ENCODE results near the gene ABCB7. TPM values are rescaled to one million over a fixed set of nuclear protein-coding genes. Genes with fewer than 3 reads are reported as not detected.
A peak's percentile ranks its signal among the peaks of the same experiment; 100 is the strongest.
"Not testable (repeated sequence)": the region's sequence is repeated elsewhere in the genome, so short reads cannot be mapped to it uniquely, and the experiment has no call there.

Gene ABCB7
- 24.3 and 27.6 TPM in 2 replicates for total RNA-seq (2014; rRNA removed; shearing (Covaris generic))

DNA sequence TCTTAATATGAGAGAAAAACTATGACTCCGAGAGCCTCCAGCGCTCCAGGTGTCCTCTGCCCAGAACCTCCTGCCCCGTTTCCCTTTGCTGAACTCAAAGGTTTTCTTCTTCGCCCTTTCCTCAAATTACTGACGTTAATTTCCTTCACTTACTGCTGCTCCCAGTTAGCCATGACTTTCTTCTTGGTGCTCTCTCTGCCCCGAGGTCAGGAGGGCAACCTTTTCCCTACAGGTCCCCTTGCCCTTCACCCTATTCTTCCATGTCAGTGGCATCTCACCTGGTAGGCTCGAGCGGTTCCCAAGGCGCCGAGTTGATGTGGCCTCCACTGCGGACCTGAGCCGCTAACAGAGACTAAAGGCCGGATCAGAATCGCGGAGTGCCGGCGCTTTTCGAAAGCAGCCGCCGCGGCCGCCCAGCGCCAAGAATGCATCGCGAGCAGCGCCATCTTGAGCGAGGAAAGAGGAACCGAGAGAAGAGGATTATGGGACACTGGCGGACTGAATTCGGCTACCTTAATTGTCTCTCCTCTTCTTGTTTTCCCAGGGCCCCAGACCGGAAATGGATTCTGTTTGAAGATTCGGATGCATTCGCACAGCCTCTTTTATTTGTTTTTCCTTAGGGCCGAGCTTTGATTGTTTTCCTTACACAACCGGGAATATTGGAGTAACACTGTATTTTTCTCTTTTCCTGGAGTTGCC lies at the start of gene ABCB7:
Gene ABCB7, minus strand, starts transcription at position 457 of the 699 bp plus-strand sequence. Its CDS starts 11 bp downstream, at position 446.
- Histone ChIP-seq H3K4me3 (peak within 1 kb of the TSS; percentile 57), H3K9me3 (replicated peaks) (no peaks in the 10 kb centered on the region), H3K36me3 (no peaks in the 10 kb centered on the region), H3K27ac (peak within 1 kb of the TSS; percentile 75), H3K27me3 (replicated peaks) (no peaks in the 10 kb centered on the region), H3K4me1 (replicated peaks) (peaks cover 5% of the 10 kb centered on the region; the same call in 1 of the 2 replicates)
- DNase-seq (ENCODE audit: low read depth in 1 of 2, low spot score in 2 of 2): peak; percentile 55 to 60

GRCh38 chrX:75188415-75189206 lies 32.5 kb upstream of the ABCB7 start:
- DNase-seq (ENCODE audit: low read depth in 1 of 2, low spot score in 2 of 2); H3K4me1 ChIP-seq (replicated peaks); H3K27me3 ChIP-seq (replicated peaks); H3K4me3 ChIP-seq; H3K27ac ChIP-seq; H3K9me3 ChIP-seq (replicated peaks); H3K36me3 ChIP-seq: not testable (repeated sequence)

DNA sequence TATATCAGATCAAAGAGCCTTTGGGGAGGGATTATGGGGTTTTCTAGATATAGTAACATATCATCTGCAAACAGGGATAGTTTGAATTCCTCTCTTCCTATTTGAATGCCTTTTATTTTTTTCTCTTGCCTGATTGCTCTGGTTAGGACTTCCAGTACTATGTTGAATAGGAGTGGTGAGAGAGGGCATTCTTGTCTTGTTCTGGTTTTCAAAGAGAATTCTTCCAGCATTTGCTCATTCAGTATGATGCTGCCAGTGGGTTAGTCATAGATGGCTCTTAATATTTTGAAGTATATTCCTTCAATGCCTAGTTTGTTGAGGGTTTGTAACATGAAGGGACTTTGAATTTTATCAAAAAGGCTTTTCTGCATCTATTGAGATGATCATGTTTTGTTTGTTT lies 25.6 kb upstream of the ABCB7 start:
- Histone ChIP-seq H3K27me3 (replicated peaks) (no peaks in the 10 kb centered on the region), H3K9me3 (replicated peaks) (no peaks in the 10 kb centered on the region), H3K4me1 (replicated peaks) (no peaks in the 10 kb centered on the region), H3K27ac (no peak overlapping the region), H3K4me3 (no peak overlapping the region), H3K36me3 (no peaks in the 10 kb centered on the region)
- DNase-seq (ENCODE audit: low read depth in 1 of 2, low spot score in 2 of 2): peak in 1 of 2 experiments; percentile 4

- H3K27ac ChIP-seq; H3K27me3 ChIP-seq (replicated peaks); H3K36me3 ChIP-seq; DNase-seq (ENCODE audit: low read depth in 1 of 2, low spot score in 2 of 2); H3K4me1 ChIP-seq (replicated peaks); H3K4me3 ChIP-seq; H3K9me3 ChIP-seq (replicated peaks): not testable (repeated sequence)
Observed at GRCh38 chrX:75179536-75180293, 23.6 kb upstream of the ABCB7 start.

GRCh38 chrX:75172257-75172890 lies 16.3 kb upstream of the ABCB7 start:
- not testable (repeated sequence) for H3K27me3 ChIP-seq (replicated peaks); H3K36me3 ChIP-seq; DNase-seq (ENCODE audit: low read depth in 1 of 2, low spot score in 2 of 2); H3K4me1 ChIP-seq (replicated peaks); H3K9me3 ChIP-seq (replicated peaks); H3K4me3 ChIP-seq; H3K27ac ChIP-seq

DNA sequence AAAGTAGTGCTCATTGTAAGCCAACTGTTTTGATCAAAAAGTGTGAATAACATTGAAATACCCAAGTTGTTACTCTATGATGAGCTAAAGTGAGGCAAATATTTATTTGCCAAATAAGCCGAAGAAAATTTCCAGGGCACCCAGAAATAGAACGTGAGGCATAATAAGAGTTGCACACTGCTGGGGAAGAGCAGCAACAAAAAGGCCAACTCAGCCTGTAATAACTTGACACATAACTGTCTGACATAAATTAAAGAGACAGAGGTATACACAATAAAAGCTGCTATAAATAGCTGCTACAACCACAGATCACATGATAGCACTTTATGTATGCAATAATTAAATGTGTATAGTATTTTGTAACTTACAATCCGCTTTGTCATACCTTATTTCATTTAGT lies 2.0 kb upstream of the ABCB7 start:
- H3K27me3 ChIP-seq (replicated peaks): no peaks in the 10 kb centered on the region

GRCh38 chrX:75156531-75156945 lies 455 bp upstream of the ABCB7 start:
- Histone ChIP-seq H3K27ac (peak overlapping the region; percentile 75), H3K4me1 (replicated peaks) (peaks cover 5% of the 10 kb centered on the region; the same call in 1 of the 2 replicates), H3K36me3 (no peaks in the 10 kb centered on the region), H3K4me3 (peak overlapping the region; percentile 57), H3K27me3 (replicated peaks) (no peaks in the 10 kb centered on the region), H3K9me3 (replicated peaks) (no peaks in the 10 kb centered on the region)
- peak in 1 of 2 experiments; percentile 37 for DNase-seq (ENCODE audit: low read depth in 1 of 2, low spot score in 2 of 2)

More for the DNA sequence above, 2.0 kb upstream of the ABCB7 start:
- no peaks in the 10 kb centered on the region for H3K9me3 ChIP-seq (replicated peaks)
- H3K4me1 ChIP-seq (replicated peaks): peaks cover 5% of the 10 kb centered on the region; the same call in 1 of the 2 replicates
- no peak for DNase-seq (ENCODE audit: low read depth in 1 of 2, low spot score in 2 of 2)
- no peak overlapping the region for H3K4me3 ChIP-seq
- no peaks in the 10 kb centered on the region for H3K36me3 ChIP-seq
- no peak overlapping the region for H3K27ac ChIP-seq

DNA sequence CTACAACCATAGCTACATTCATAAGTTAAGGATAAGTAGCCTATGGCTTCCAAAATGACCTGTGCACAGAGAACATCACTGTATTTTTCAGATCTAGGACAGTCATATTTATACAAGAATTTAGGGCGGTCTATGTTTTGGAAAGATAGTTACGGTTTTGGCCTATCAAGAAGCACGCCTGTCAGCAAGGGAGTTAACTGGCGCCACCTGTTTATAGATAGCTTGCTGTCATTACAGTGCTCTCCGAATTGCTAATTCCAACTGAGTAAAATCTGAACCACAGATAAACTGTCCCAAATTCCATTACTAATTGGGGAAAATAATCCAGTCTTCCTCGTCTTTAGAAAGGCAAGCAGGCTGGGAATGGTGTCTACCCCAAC lies 646 bp downstream of the ABCB7 start:
- no peak for DNase-seq (ENCODE audit: low read depth in 1 of 2, low spot score in 2 of 2)

GRCh38 chrX:75154871-75155270 lies 1.2 kb downstream of the ABCB7 start:
- peaks cover 5% of the 10 kb centered on the region; the same call in 1 of the 2 replicates for H3K4me1 ChIP-seq (replicated peaks)
- no peak for DNase-seq (ENCODE audit: low read depth in 1 of 2, low spot score in 2 of 2)
- no peaks in the 10 kb centered on the region for H3K9me3 ChIP-seq (replicated peaks)
- H3K36me3 ChIP-seq: no peaks in the 10 kb centered on the region
- H3K27ac ChIP-seq: no peak overlapping the region
- no peaks in the 10 kb centered on the region for H3K27me3 ChIP-seq (replicated peaks)
- H3K4me3 ChIP-seq: no peak overlapping the region

More for the DNA sequence above, 646 bp downstream of the ABCB7 start:
- Histone ChIP-seq H3K4me1 (replicated peaks) (peaks cover 5% of the 10 kb centered on the region; the same call in 1 of the 2 replicates), H3K36me3 (no peaks in the 10 kb centered on the region), H3K27ac (peak overlapping the region; percentile 75), H3K4me3 (peak overlapping the region; percentile 57), H3K27me3 (replicated peaks) (no peaks in the 10 kb centered on the region), H3K9me3 (replicated peaks) (no peaks in the 10 kb centered on the region)

DNA sequence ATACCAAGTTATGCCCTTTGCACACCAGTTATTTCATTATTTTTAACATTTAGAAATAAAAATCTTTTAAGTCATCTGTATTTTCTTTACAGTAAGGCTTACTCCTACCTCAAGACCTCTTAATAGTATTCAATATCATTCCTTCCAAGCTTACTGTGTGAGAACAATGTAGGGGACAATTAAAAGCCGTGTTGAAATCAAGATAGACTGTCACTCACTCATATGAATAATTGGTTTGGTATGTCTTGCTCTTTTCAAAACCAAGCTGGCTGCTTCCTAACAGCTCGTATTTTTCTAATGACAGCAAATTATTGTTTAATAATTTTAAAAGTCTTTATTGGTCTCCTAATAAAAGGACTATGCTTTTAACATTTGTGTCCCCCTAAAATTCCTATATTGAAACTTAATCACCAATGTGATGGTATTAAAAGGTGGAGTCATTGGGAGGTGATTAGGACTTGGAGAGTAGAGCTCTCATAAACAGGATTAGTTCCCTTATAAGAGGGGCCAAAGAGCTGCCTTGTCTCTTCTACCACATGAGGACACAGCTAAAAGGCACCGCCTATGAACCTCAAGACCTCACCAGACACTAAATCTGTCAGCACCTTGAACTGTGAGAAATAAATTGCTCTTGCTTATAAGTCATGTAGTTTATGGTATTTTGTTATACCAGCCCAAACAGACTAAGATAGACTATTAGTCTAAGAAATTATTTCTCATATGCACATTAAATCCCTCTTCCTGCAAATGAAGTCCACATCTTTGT lies 4.1 kb downstream of the ABCB7 start:
- H3K4me3 ChIP-seq: no peak overlapping the region
- no peak for DNase-seq (ENCODE audit: low read depth in 1 of 2, low spot score in 2 of 2)
- H3K4me1 ChIP-seq (replicated peaks): peaks cover 5% of the 10 kb centered on the region; the same call in 1 of the 2 replicates
- H3K27ac ChIP-seq: no peak overlapping the region
- no peaks in the 10 kb centered on the region for H3K27me3 ChIP-seq (replicated peaks)
- H3K36me3 ChIP-seq: no peaks in the 10 kb centered on the region; the same call in 1 of the 2 replicates
- no peaks in the 10 kb centered on the region for H3K9me3 ChIP-seq (replicated peaks)

GRCh38 chrX:75149654-75150053 lies 6.4 kb downstream of the ABCB7 start:
- Histone ChIP-seq H3K27ac (no peak overlapping the region), H3K9me3 (replicated peaks) (no peaks in the 10 kb centered on the region), H3K4me3 (no peak overlapping the region), H3K27me3 (replicated peaks) (no peaks in the 10 kb centered on the region), H3K36me3 (no peaks in the 10 kb centered on the region; the same call in 1 of the 2 replicates), H3K4me1 (replicated peaks) (no peaks in the 10 kb centered on the region)
- no peak for DNase-seq (ENCODE audit: low read depth in 1 of 2, low spot score in 2 of 2)

DNA sequence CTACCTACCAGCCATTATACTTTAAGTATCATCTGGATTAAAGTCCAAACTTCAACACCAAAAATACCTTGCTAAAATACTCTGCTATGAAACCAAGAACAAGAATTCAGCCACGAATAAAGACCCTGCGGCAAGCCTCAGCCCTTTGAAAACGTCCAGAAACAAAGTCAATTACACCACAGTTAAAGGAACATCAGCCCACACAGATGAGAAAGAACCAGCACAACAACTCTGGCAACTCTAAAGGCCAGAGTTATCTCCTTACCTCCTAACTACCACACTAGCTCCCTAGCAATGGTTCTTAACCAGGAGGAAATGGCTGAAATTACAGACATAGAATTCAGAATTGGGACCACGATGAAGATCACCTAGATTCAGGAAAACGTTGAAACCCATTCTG lies 23.4 kb downstream of the ABCB7 start:
- H3K4me1 ChIP-seq (replicated peaks): no peaks in the 10 kb centered on the region
- H3K27ac ChIP-seq: no peak overlapping the region
- H3K36me3 ChIP-seq: no peaks in the 10 kb centered on the region
- DNase-seq (ENCODE audit: low read depth in 1 of 2, low spot score in 2 of 2): no peak
- no peaks in the 10 kb centered on the region for H3K9me3 ChIP-seq (replicated peaks)
- no peaks in the 10 kb centered on the region for H3K27me3 ChIP-seq (replicated peaks)
- no peak overlapping the region for H3K4me3 ChIP-seq
